ENCODE data around the gene POFUT2.

POFUT2 gene

DNA sequence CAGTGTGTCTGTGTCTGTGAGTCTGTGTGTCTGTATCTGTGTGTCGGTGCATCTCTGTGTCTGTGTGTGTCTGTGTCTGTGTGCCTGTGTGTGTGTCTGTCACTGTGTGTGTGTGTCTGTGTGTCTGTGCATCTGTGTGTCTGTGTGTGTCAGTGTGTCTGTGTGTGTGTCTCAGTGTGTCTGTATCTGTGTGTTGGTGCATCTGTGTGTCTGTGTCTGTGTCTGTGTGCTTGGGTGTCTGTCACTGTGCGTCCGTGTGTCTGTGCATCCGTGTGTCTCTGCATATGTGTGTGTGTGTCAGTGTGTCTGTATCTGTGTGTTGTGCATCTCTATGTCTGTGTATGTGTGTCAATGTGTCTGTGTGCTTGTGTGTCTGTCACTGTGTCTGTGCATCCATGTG, 44.7 kb upstream of the POFUT2 start:
- no peaks in the 10 kb centered on the region for H3K36me3 ChIP-seq (ENCODE audit: control insufficient read depth, insufficient read depth, low read length)
- H3K9me3 ChIP-seq (ENCODE audit: control insufficient read depth, low read length), result no peaks in the 10 kb centered on the region
- no peak overlapping the region for H3K4me3 ChIP-seq (ENCODE audit: insufficient read depth, low read depth, low read length)
- no peak overlapping the region for H3K27ac ChIP-seq (ENCODE audit: insufficient read depth, low read depth, low read length, poor library complexity, severe bottlenecking)
- no peaks in the 10 kb centered on the region for H3K27me3 ChIP-seq (ENCODE audit: control insufficient read depth, insufficient read depth, low read length, poor library complexity, severe bottlenecking)
- H3K4me1 ChIP-seq (ENCODE audit: control insufficient read depth, insufficient read depth, low read length), result peaks cover 59% of the 10 kb centered on the region
- 92 to 97% methylated on average over 4 of the region's 4 CpGs for WGBS, 2 experiments

- H3K27me3 ChIP-seq (ENCODE audit: control insufficient read depth, insufficient read depth, low read length, poor library complexity, severe bottlenecking), result no peaks in the 10 kb centered on the region
- peak overlapping the region; percentile 26 for H3K27ac ChIP-seq (ENCODE audit: insufficient read depth, low read depth, low read length, poor library complexity, severe bottlenecking)
- WGBS, 2 experiments, result 53 to 54% methylated on average over 16 to 17 of the region's 17 CpGs
- no peaks in the 10 kb centered on the region for H3K36me3 ChIP-seq (ENCODE audit: control insufficient read depth, insufficient read depth, low read length)
- H3K9me3 ChIP-seq (ENCODE audit: control insufficient read depth, low read length), result no peaks in the 10 kb centered on the region
- peaks cover 59% of the 10 kb centered on the region for H3K4me1 ChIP-seq (ENCODE audit: control insufficient read depth, insufficient read depth, low read length)
- no peak overlapping the region for H3K4me3 ChIP-seq (ENCODE audit: insufficient read depth, low read depth, low read length)
These were observed 43.9 kb upstream of the POFUT2 start for GRCh38 chr21:45331531-45332147.

GRCh38 chr21:45330851-45331261, 43.2 kb upstream of the POFUT2 start:
- peaks cover 59% of the 10 kb centered on the region for H3K4me1 ChIP-seq (ENCODE audit: control insufficient read depth, insufficient read depth, low read length)
- H3K27me3 ChIP-seq (ENCODE audit: control insufficient read depth, insufficient read depth, low read length, poor library complexity, severe bottlenecking), result no peaks in the 10 kb centered on the region
- no peak overlapping the region for H3K27ac ChIP-seq (ENCODE audit: insufficient read depth, low read depth, low read length, poor library complexity, severe bottlenecking)
- 87 to 88% methylated on average over 18 of the region's 18 CpGs for WGBS, 2 experiments
- no peak overlapping the region for H3K4me3 ChIP-seq (ENCODE audit: insufficient read depth, low read depth, low read length)
- no peaks in the 10 kb centered on the region for H3K36me3 ChIP-seq (ENCODE audit: control insufficient read depth, insufficient read depth, low read length)
- no peaks in the 10 kb centered on the region for H3K9me3 ChIP-seq (ENCODE audit: control insufficient read depth, low read length)

- Histone ChIP-seq H3K27me3 (ENCODE audit: control insufficient read depth, insufficient read depth, low read length, poor library complexity, severe bottlenecking) (no peaks in the 10 kb centered on the region), H3K4me1 (ENCODE audit: control insufficient read depth, insufficient read depth, low read length) (peaks cover 59% of the 10 kb centered on the region), H3K4me3 (ENCODE audit: insufficient read depth, low read depth, low read length) (no peak overlapping the region), H3K27ac (ENCODE audit: insufficient read depth, low read depth, low read length, poor library complexity, severe bottlenecking) (no peak overlapping the region), H3K36me3 (ENCODE audit: control insufficient read depth, insufficient read depth, low read length) (no peaks in the 10 kb centered on the region), H3K9me3 (ENCODE audit: control insufficient read depth, low read length) (no peaks in the 10 kb centered on the region)
- WGBS, 2 experiments, result 58 to 63% methylated on average over 15 of the region's 15 CpGs
These were observed 42.5 kb upstream of the POFUT2 start for GRCh38 chr21:45330075-45330781.

DNA sequence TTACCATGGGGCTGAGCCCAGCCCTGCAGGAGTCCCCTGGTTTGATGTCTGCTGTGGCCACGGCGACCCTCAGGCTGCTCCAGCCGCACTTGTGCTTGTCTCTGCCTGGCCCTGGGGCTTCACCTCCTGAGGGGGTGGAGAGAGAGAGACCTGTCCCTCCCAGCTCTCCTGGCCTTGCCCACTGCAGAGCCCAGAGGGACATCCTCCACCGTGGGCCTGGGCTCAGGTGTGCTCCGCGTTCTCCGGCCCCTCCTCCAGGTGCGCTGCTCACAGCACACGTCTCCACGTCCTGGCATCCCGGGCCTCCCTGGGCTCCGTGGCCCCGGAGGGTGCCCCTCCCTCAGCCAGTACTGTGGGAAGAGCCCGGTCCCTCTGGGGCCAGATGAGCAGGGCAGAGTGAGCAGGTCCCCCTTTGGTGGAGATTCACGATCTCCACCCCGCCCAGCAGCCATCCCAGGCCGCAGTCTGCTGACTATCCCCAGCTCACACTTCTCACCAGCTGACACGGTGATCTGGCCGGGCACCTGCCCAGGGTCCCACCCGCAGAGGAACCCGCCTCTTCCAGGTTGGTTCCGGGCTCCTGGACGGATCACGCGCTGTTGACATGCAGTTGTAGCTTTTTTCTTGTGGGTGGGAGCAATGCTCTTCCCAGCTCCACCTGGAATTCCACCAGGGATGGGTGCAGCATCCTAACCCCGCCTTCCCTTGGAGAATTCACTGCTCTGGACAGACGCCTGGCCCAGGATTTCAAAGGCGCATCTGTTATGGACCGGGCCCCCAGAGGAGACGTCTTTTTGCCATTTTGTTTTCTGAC, 41.8 kb upstream of the POFUT2 start:
- no peaks in the 10 kb centered on the region for H3K9me3 ChIP-seq (ENCODE audit: control insufficient read depth, low read length)
- H3K27me3 ChIP-seq (ENCODE audit: control insufficient read depth, insufficient read depth, low read length, poor library complexity, severe bottlenecking), result no peaks in the 10 kb centered on the region
- WGBS, 2 experiments, result 83 to 85% methylated on average over 30 of the region's 30 CpGs
- no peak overlapping the region for H3K27ac ChIP-seq (ENCODE audit: insufficient read depth, low read depth, low read length, poor library complexity, severe bottlenecking)
- H3K36me3 ChIP-seq (ENCODE audit: control insufficient read depth, insufficient read depth, low read length), result no peaks in the 10 kb centered on the region
- no peak overlapping the region for H3K4me3 ChIP-seq (ENCODE audit: insufficient read depth, low read depth, low read length)
- H3K4me1 ChIP-seq (ENCODE audit: control insufficient read depth, insufficient read depth, low read length), result peaks cover 54% of the 10 kb centered on the region

DNA sequence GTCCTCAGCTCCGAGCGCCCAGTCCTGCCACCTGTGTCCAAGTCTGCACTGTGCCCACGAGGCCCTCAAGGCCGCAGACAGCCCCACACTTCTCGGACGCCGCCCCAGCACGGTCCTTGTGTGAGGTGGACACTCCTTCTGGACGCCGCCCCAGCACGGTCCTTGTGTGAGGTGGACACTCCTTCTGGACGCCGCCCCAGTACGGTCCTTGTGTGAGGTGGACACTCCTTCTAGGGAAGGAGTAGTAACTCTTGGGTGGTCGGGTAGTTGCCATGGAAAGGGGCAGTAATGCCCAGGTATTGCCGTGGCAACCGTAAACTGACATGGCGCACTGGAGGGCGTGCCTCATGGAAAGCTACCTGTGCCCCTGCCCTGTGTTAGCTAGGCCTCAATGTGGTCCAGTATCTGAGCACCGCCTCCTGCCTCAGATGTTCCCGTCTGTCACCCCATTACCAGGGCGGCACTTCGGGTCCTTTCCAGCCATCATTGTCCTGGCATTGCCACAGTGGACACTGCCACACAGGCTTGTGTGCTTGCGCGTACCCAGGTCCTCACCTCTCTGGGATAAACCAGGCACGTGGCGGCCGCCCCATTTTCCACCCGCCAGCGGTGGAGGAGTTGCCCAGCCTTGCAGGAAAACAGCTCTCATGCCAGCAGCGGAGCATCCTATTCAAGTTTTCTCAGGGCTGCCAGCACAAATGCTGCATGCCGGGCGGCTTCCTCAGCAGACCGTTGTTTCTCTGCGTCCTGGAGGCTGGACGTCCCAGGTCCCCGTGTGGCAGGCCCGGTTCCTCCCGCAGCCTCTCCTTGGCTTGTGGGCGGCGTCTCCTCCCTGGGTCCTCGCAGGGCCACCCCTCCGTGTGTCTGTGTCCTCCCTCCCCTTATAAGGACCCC, 40.8 kb upstream of the POFUT2 start:
- WGBS, 2 experiments, result 90% methylated on average over 43 of the region's 43 CpGs
- peaks cover 51% of the 10 kb centered on the region for H3K4me1 ChIP-seq (ENCODE audit: control insufficient read depth, insufficient read depth, low read length)

GRCh38 chr21:45327441-45328197, 39.9 kb upstream of the POFUT2 start:
- no peaks in the 10 kb centered on the region for H3K9me3 ChIP-seq (ENCODE audit: control insufficient read depth, low read length)
- peaks cover 49% of the 10 kb centered on the region for H3K4me1 ChIP-seq (ENCODE audit: control insufficient read depth, insufficient read depth, low read length)
- no peak overlapping the region for H3K4me3 ChIP-seq (ENCODE audit: insufficient read depth, low read depth, low read length)
- WGBS, 2 experiments, result 94 to 96% methylated on average over 23 of the region's 23 CpGs
- no peaks in the 10 kb centered on the region for H3K36me3 ChIP-seq (ENCODE audit: control insufficient read depth, insufficient read depth, low read length)
- H3K27ac ChIP-seq (ENCODE audit: insufficient read depth, low read depth, low read length, poor library complexity, severe bottlenecking), result no peak overlapping the region
- no peaks in the 10 kb centered on the region for H3K27me3 ChIP-seq (ENCODE audit: control insufficient read depth, insufficient read depth, low read length, poor library complexity, severe bottlenecking)

More for the DNA sequence above, 40.8 kb upstream of the POFUT2 start:
- no peaks in the 10 kb centered on the region for H3K36me3 ChIP-seq (ENCODE audit: control insufficient read depth, insufficient read depth, low read length)
- no peak overlapping the region for H3K27ac ChIP-seq (ENCODE audit: insufficient read depth, low read depth, low read length, poor library complexity, severe bottlenecking)
- H3K27me3 ChIP-seq (ENCODE audit: control insufficient read depth, insufficient read depth, low read length, poor library complexity, severe bottlenecking), result no peaks in the 10 kb centered on the region
- H3K9me3 ChIP-seq (ENCODE audit: control insufficient read depth, low read length), result no peaks in the 10 kb centered on the region
- H3K4me3 ChIP-seq (ENCODE audit: insufficient read depth, low read depth, low read length), result no peak overlapping the region

DNA sequence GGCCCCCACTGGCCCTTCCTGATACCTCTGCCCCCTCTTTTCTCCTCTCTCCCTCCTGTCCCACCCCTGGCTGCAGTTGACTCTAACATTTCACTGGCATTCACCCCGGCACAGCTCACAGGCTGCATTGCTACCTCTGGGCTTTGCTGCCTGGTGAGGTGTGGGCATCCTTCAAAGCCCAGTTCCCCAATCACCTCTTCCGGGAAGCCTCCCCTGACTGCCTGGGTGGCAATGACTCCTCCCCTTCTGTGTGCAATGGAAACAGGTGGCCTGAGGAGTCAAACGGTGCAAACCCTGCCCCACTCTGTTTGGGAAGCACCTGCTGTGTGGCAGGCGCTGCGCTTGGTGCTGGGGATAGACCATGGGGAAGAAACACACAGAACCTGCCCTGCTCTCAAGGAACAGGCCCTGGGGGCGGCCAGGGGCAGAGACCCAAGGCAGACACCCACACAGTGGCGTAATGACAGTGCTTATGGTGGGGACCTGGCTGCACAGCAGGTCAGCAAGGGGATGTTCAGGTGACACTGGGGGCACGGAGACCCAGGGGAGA, 39.3 kb upstream of the POFUT2 start:
- Histone ChIP-seq H3K36me3 (ENCODE audit: control insufficient read depth, insufficient read depth, low read length) (no peaks in the 10 kb centered on the region), H3K4me3 (ENCODE audit: insufficient read depth, low read depth, low read length) (no peak overlapping the region), H3K9me3 (ENCODE audit: control insufficient read depth, low read length) (no peaks in the 10 kb centered on the region), H3K27ac (ENCODE audit: insufficient read depth, low read depth, low read length, poor library complexity, severe bottlenecking) (no peak overlapping the region), H3K4me1 (ENCODE audit: control insufficient read depth, insufficient read depth, low read length) (peaks cover 46% of the 10 kb centered on the region), H3K27me3 (ENCODE audit: control insufficient read depth, insufficient read depth, low read length, poor library complexity, severe bottlenecking) (no peaks in the 10 kb centered on the region)
- 83 to 89% methylated on average over 8 of the region's 8 CpGs for whole genome bisulfite sequencing, 2 experiments

DNA sequence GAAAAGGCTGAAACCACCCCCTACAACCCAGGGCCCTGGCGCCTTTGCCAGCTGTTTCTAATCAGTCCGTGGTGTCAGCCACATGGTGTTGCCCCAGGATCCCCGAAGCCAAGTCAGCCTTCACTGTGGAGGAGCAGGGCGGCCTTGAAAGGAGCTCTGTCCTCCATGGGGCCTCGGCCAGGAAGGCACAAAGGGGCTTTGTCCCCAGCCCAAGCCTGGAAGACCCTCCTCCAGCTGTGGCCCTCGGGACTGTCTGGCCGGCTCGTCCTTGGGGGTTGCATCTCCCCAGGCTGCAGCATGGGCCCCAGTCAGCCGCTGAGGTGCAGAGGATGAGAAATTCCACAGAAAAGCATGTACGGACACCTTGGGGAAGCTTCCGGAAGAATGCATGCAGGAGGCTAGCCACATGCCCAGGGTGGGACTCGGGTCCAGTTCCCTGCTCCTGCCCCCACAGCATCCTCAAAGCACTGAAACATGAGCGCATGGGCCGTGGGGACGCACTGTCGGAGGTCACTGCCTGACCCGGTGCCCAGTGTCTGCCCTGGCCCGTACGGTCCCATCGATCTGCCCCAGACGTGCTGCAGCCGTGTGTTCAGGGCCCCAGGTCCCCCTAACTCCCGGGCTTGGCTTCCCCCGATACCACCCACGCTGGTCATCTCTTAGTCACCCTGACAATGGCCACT, 38.6 kb upstream of the POFUT2 start:
- 91% methylated on average over 25 of the region's 25 CpGs for WGBS, 2 experiments
- no peak overlapping the region for H3K4me3 ChIP-seq (ENCODE audit: insufficient read depth, low read depth, low read length)
- no peaks in the 10 kb centered on the region for H3K27me3 ChIP-seq (ENCODE audit: control insufficient read depth, insufficient read depth, low read length, poor library complexity, severe bottlenecking)
- H3K9me3 ChIP-seq (ENCODE audit: control insufficient read depth, low read length), result no peaks in the 10 kb centered on the region
- H3K36me3 ChIP-seq (ENCODE audit: control insufficient read depth, insufficient read depth, low read length), result no peaks in the 10 kb centered on the region
- H3K27ac ChIP-seq (ENCODE audit: insufficient read depth, low read depth, low read length, poor library complexity, severe bottlenecking), result no peak overlapping the region
- peaks cover 41% of the 10 kb centered on the region for H3K4me1 ChIP-seq (ENCODE audit: control insufficient read depth, insufficient read depth, low read length)

Data from ectodermal cell (in vitro differentiated cells).